ENCODE measurements around the gene PSEN2. TPM values are rescaled to one million over a fixed set of nuclear protein-coding genes. Genes with fewer than 3 reads are reported as not detected.

PSEN2 gene
- total RNA-seq, 2 donors from 2014 or later = 22.6 to 23.3 TPM

GRCh38 chr1:226903819-226904716 lies 33.7 kb downstream of the PSEN2 start:
- TF ChIP-seq CTCF (IDR thresholded peaks at IDR 0.05) = no peak
- Histone ChIP-seq H3K9me3 (no peaks in the 10 kb centered on the region), H3K36me3 (peaks cover 11% of the 10 kb centered on the region), H3K4me3 (no peak overlapping the region), H3K27me3 (no peaks in the 10 kb centered on the region), H3K27ac (no peak overlapping the region), H3K4me1 (no peaks in the 10 kb centered on the region)
- no peak for DNase-seq (ENCODE audit: low spot score)

GRCh38 chr1:226904772-226905171 lies 34.4 kb downstream of the PSEN2 start:
- Histone ChIP-seq H3K36me3 (peaks cover 4% of the 10 kb centered on the region), H3K4me3 (no peak overlapping the region), H3K9me3 (no peaks in the 10 kb centered on the region), H3K4me1 (no peaks in the 10 kb centered on the region), H3K27ac (no peak overlapping the region), H3K27me3 (no peaks in the 10 kb centered on the region)
- TF ChIP-seq CTCF (IDR thresholded peaks at IDR 0.05) = no peak
- no peak for DNase-seq (ENCODE audit: low spot score)

GRCh38 chr1:226908419-226908818 lies 38.0 kb downstream of the PSEN2 start:
- H3K4me1 ChIP-seq = no peaks in the 10 kb centered on the region
- no peaks in the 10 kb centered on the region for H3K27me3 ChIP-seq
- no peaks in the 10 kb centered on the region for H3K9me3 ChIP-seq
- H3K36me3 ChIP-seq = no peaks in the 10 kb centered on the region
- no peak overlapping the region for H3K27ac ChIP-seq
- DNase-seq (ENCODE audit: low spot score) = no peak
- no peak for TF ChIP-seq CTCF (IDR thresholded peaks at IDR 0.05)
- H3K4me3 ChIP-seq = no peak overlapping the region

GRCh38 chr1:226908913-226909312 lies 38.5 kb downstream of the PSEN2 start:
- Histone ChIP-seq H3K36me3 (no peaks in the 10 kb centered on the region), H3K27me3 (no peaks in the 10 kb centered on the region), H3K27ac (no peak overlapping the region), H3K4me1 (no peaks in the 10 kb centered on the region), H3K9me3 (no peaks in the 10 kb centered on the region), H3K4me3 (no peak overlapping the region)
- no peak for DNase-seq (ENCODE audit: low spot score)
- TF ChIP-seq CTCF (IDR thresholded peaks at IDR 0.05) = no peak

- Histone ChIP-seq H3K9me3 (no peaks in the 10 kb centered on the region), H3K4me1 (no peaks in the 10 kb centered on the region), H3K27ac (no peak overlapping the region), H3K36me3 (no peaks in the 10 kb centered on the region), H3K4me3 (no peak overlapping the region), H3K27me3 (no peaks in the 10 kb centered on the region)
- DNase-seq (ENCODE audit: low spot score) = no peak
- TF ChIP-seq CTCF (IDR thresholded peaks at IDR 0.05) = peak; percentile 55 to 81
These were observed 42.3 kb downstream of the PSEN2 start for GRCh38 chr1:226912587-226913176.
